ENCODE measurements around the gene PSMD1.

Gene PSMD1

GRCh38 chr2:231210782-231211181 lies 154.1 kb downstream of the PSMD1 start:
- no peak for DNase-seq (ENCODE audit: low read depth)
- no peak for TF ChIP-seq CTCF (IDR thresholded peaks at IDR 0.05; ENCODE audit: control insufficient read depth, insufficient read depth, low read depth, low read length, missing control alignments)
- no peak overlapping the region for H3K4me3 ChIP-seq (ENCODE audit: control insufficient read depth, low read depth, low read length)

- no peak for DNase-seq (ENCODE audit: low read depth)
- no peak for TF ChIP-seq CTCF (IDR thresholded peaks at IDR 0.05; ENCODE audit: control insufficient read depth, insufficient read depth, low read depth, low read length, missing control alignments)
- H3K4me3 ChIP-seq (ENCODE audit: control insufficient read depth, low read depth, low read length), result no peak overlapping the region
These were observed 154.8 kb downstream of the PSMD1 start for GRCh38 chr2:231211486-231211885.

- TF ChIP-seq CTCF (IDR thresholded peaks at IDR 0.05; ENCODE audit: control insufficient read depth, insufficient read depth, low read depth, low read length, missing control alignments), result no peak
- no peak overlapping the region for H3K4me3 ChIP-seq (ENCODE audit: control insufficient read depth, low read depth, low read length)
- no peak for DNase-seq (ENCODE audit: low read depth)
These were observed 155.7 kb downstream of the PSMD1 start for GRCh38 chr2:231212329-231212845.

- H3K4me3 ChIP-seq (ENCODE audit: control insufficient read depth, low read depth, low read length), result no peak overlapping the region
- no peak for TF ChIP-seq CTCF (IDR thresholded peaks at IDR 0.05; ENCODE audit: control insufficient read depth, insufficient read depth, low read depth, low read length, missing control alignments)
These were observed 157.4 kb downstream of the PSMD1 start for GRCh38 chr2:231213931-231214642.

GRCh38 chr2:231218366-231218765 lies 161.7 kb downstream of the PSMD1 start:
- no peak overlapping the region for H3K4me3 ChIP-seq (ENCODE audit: control insufficient read depth, low read depth, low read length)
- TF ChIP-seq CTCF (IDR thresholded peaks at IDR 0.05; ENCODE audit: control insufficient read depth, insufficient read depth, low read depth, low read length, missing control alignments), result no peak
- no peak for DNase-seq (ENCODE audit: low read depth)

More at GRCh38 chr2:231213931-231214642, 157.4 kb downstream of the PSMD1 start:
- no peak for DNase-seq (ENCODE audit: low read depth)

GRCh38 chr2:231219289-231219688 lies 162.6 kb downstream of the PSMD1 start:
- DNase-seq (ENCODE audit: low read depth), result no peak
- no peak for TF ChIP-seq CTCF (IDR thresholded peaks at IDR 0.05; ENCODE audit: control insufficient read depth, insufficient read depth, low read depth, low read length, missing control alignments)
- no peak overlapping the region for H3K4me3 ChIP-seq (ENCODE audit: control insufficient read depth, low read depth, low read length)

All from AG09309 (cell line).